GM13977 (cell line): ENCODE data around the gene RXRA.

Experiments used
- DNase-seq: peaks from one replicate; pipeline ENCODE4 v3.0.0; 2012; ENCODE audit warnings: low spot score
- in situ Hi-C: fragments of 300-500 bp; cut with MboI; formaldehyde crosslinking; loops from one replicate; pipeline ENCODE4 v1.12.0; 2022; ENCODE audit warnings: low sequenced_read_pairs, low pct_unique_long_range_greater_than_20kb, mixed read lengths, inconsistent platforms; ENCODE audit not compliant: unreplicated experiment
- TF ChIP-seq, protein P1 (sequence below): IDR thresholded peaks from 2 replicates; pipeline ENCODE4 v1.5.1; 2012; ENCODE audit warnings: mild to moderate bottlenecking, control low read depth; ENCODE audit not compliant: insufficient read depth; ENCODE audit errors: extremely low read depth, missing control alignments

Gene RXRA

DNA sequence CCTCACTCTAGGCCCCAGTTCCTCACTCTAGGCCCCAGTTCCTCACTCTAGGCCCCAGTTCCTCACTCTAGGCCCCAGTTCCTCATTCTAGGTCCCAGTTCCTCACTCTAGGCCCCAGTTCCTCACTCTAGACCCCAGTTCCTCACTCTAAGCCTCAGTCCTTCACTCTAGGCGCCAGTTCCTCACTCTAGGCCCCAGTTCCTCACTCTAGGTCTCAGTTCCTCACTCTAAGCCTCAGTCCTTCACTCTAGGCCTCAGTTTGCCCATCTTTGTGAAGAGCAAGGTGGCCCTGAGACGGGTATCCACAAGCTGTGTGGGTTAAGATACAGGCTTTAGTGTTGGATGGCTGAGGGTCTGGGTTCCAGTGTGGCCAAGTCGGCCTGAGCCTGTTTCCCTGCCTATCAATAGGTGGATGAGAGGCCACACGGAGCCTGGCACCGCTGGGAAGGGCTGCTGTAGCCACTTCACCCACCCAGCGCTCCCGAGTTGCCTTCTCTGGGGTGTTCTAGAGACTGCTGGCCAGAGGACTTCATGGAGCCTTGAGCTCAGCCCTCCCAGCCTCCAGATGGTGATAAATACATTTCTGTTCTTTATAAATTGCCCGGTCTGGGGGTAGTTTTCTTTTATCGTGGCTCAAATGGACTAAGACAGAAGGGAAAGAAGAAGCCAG lies 150.2 kb downstream of the RXRA start:
- no peak for DNase-seq
- in situ Hi-C loops, result no loop called here
- TF ChIP-seq, protein P1, sequence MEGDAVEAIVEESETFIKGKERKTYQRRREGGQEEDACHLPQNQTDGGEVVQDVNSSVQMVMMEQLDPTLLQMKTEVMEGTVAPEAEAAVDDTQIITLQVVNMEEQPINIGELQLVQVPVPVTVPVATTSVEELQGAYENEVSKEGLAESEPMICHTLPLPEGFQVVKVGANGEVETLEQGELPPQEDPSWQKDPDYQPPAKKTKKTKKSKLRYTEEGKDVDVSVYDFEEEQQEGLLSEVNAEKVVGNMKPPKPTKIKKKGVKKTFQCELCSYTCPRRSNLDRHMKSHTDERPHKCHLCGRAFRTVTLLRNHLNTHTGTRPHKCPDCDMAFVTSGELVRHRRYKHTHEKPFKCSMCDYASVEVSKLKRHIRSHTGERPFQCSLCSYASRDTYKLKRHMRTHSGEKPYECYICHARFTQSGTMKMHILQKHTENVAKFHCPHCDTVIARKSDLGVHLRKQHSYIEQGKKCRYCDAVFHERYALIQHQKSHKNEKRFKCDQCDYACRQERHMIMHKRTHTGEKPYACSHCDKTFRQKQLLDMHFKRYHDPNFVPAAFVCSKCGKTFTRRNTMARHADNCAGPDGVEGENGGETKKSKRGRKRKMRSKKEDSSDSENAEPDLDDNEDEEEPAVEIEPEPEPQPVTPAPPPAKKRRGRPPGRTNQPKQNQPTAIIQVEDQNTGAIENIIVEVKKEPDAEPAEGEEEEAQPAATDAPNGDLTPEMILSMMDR, result no peak

DNA sequence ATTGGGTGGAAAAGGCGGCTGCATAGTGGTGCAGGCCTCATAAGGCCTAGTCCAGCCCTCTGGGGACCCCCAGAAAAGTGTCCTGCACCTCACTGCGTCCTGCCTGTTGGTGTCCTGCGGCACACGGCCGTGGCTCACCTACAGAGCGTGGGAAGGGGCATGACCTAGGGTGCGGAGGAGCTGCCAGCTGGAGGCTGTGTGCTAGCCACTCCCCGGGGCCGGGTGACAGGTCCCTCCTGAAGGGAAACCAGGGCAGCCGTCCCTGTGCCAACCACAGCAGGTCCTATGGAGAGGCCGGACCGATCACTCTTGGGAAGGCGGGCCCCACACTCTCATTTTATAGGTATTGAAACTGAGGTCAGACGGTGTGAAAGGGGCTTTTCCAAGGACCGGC lies 150.7 kb downstream of the RXRA start:
- in situ Hi-C loops, result no loop called here
- no peak for DNase-seq
- TF ChIP-seq, protein P1, result no peak

DNA sequence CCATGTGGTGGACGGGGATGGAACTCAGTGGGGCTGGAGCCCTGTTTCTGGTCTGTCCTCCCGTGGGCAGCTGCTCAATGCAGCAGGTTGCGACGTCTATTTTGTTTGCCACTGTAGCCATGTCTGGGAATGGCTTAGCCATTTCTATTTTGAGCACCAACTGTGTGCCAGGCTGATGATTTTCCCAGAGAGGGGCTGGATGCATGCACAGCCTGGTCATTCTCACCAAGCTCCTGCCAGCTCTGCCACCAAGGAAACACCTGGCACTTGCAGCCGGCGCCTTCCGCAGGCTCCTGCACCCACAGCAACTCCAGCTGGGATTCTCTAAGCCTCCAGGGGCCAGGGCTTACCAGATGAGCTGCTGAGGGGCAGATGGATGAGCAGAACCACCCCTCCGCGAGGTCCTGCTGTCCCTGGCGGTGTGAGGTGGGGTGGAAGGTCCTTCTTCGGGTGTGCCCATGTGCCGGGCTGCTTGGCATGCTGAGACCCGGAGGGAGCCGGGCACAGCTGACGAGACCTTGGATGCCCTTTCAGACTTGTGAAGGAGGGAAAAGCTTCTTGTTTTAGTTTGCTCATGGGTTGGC lies 151.2 kb downstream of the RXRA start:
- no peak for DNase-seq
- TF ChIP-seq, protein P1, result no peak
- in situ Hi-C loops, result no loop called here

DNA sequence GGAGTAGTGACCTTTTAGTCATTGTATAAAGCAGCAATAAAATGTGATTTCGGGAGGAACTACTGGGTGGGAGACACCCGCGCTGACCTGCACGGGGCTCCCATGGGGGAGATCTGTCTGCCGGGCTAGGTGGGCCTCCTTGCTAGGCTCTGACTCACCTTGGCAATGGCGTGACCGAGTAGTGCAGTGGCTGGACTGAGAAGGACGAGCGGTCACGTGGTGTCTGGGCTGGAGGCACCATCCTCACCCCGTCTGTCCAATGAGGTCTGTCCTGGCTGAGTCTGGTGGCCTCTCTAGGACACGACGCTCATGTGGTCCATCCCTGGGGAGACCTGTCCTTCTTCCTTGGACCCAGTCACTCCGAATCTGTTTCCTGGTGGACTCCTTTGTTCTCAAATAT lies 151.7 kb downstream of the RXRA start:
- DNase-seq, result no peak
- in situ Hi-C loops, result no loop called here
- TF ChIP-seq, protein P1, result no peak

DNA sequence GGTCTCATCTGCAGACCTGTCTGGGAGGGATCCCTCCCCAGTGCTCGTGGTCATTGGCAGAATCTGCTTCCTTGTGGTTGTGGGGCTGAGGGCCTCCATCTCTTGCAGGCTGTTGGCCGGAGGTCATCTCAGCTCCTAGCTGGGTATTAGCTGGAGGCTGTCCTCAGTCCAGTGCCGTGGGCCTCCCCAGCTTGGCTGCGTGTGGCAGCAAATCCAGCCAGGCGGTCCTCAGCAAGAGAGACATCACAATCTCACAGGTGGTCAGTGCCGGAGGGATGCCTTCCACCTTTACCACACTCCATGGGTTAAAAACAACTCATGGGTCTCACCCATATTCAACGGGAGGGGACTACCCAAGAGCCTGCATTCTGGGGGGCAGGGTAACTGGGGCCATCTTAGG lies 155.5 kb downstream of the RXRA start:
- TF ChIP-seq, protein P1, result no peak
- DNase-seq, result no peak
- in situ Hi-C loops, result no loop called here

DNA sequence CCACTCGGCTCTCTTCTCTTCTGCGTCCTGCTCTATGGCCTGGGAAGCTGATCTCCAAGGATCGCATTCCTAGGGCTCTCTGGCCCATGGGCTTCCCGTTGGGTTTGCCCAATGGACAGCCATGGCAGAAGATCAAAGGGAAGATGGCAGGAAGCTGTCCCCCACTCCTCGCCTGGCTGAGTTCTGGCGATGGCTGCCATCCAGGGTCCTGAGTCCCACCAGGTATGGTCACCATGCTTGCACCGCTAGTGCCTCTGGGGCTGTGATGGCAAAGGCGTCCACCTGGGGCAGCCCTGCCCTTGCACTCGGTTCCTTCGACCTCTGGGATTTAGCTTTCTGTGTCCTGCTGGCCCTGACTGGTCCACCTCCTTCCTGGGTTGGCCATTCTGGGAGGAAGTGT lies 156.0 kb downstream of the RXRA start:
- DNase-seq, result no peak
- TF ChIP-seq, protein P1, result no peak
- in situ Hi-C loops, result no loop called here
